H1 (cell line): ENCODE results near the gene ARHGEF7. TPM values are rescaled to one million over a fixed set of nuclear protein-coding genes. Genes with fewer than 3 reads are reported as not detected.

Source experiments
- CTCF ChIA-PET: fragments of 300-600 bp; sonication (Branson Sonifier 250); formaldehyde crosslinking; loops from one replicate; lab custom pipeline; 2021; ENCODE audit not compliant: partially characterized antibody; lab: Charles Lee
- POLR2A ChIA-PET: fragments of 300-600 bp; sonication (Branson Sonifier 250); formaldehyde crosslinking; loops from one replicate; lab custom pipeline; 2021; ENCODE audit warnings: inconsistent platforms; ENCODE audit not compliant: partially characterized antibody; lab: Charles Lee
- DNase-seq, 2 experiments: peaks; one replicate each; pipeline versions ENCODE4 v3.0.0 to v3.0.0-alpha.2; 2010 to 2022; ENCODE audit warnings: low spot score in 2 of 2, low read depth in 1 of 2, mixed read lengths in 1 of 2
- FAIRE-seq: peaks from 2 replicates; lab custom pipeline; 2011; peaks lifted over from hg19 to GRCh38; lab: Jason Lieb, UNC
- H2AFZ ChIP-seq: 2 replicates; pipeline ENCODE4 v1.8.1; 2012; ENCODE audit warnings: low read length, inconsistent platforms
- H2AK5ac ChIP-seq: 2 replicates; pipeline ENCODE4 v1.6.1; 2013; ENCODE audit warnings: low read depth, low read length
- H2BK120ac ChIP-seq: replicated peaks from 2 replicates; pipeline ENCODE3; 2013; ENCODE audit warnings: low read depth, low read length, inconsistent platforms
- H2BK12ac ChIP-seq: 2 replicates; pipeline ENCODE4 v1.6.1; 2013; ENCODE audit warnings: low read depth, low read length
- H2BK15ac ChIP-seq: 2 replicates; pipeline ENCODE4 v1.6.1; 2013; ENCODE audit warnings: low read length
- H2BK20ac ChIP-seq: 2 replicates; pipeline ENCODE4 v1.6.1; 2013; ENCODE audit warnings: low read length
- H2BK5ac ChIP-seq: 2 replicates; pipeline ENCODE4 v1.6.1; 2013; ENCODE audit warnings: low read depth, low read length
- H3K14ac ChIP-seq: 2 replicates; pipeline ENCODE4 v1.6.1; 2013; ENCODE audit warnings: inconsistent platforms; ENCODE audit not compliant: insufficient read length
- H3K18ac ChIP-seq: 2 replicates; pipeline ENCODE4 v1.6.1; 2013; ENCODE audit warnings: low read length; ENCODE audit errors: extremely low read depth
- H3K23ac ChIP-seq: 2 replicates; pipeline ENCODE4 v1.6.1; 2013; ENCODE audit warnings: inconsistent platforms; ENCODE audit not compliant: insufficient read length
- H3K23me2 ChIP-seq: 2 replicates; pipeline ENCODE4 v1.6.1; 2013; ENCODE audit warnings: low read depth, low read length
- H3K27ac ChIP-seq: 2 replicates; pipeline ENCODE4 v1.6.1; 2011; ENCODE audit warnings: low read depth, low read length, inconsistent platforms
- H3K27me3 ChIP-seq, 4 experiments: replicated peaks in 1 of 4; 1 replicate in 1 of 4; 2 replicates in 3 of 4; pipeline versions ENCODE4 v1.6.1 to v1.8.1; 2011 to 2013; ENCODE audit warnings: low read length in 3 of 4, mild to moderate bottlenecking in 3 of 4, inconsistent platforms in 2 of 4, mixed read lengths in 2 of 4, moderate library complexity in 1 of 4; ENCODE audit not compliant: control insufficient read depth in 3 of 4, insufficient read depth in 3 of 4; ENCODE audit errors: extremely low read depth in 1 of 4
- H3K36me3 ChIP-seq, 4 experiments: 2 replicates each; pipeline versions ENCODE4 v1.6.1 to v1.8.1; 2011 to 2013; ENCODE audit warnings: mild to moderate bottlenecking in 4 of 4, low read length in 3 of 4, moderate library complexity in 2 of 4, control low read depth in 1 of 4, inconsistent platforms in 1 of 4; ENCODE audit not compliant: insufficient read depth in 4 of 4, control insufficient read depth in 2 of 4
- H3K4ac ChIP-seq: replicated peaks from 2 replicates; pipeline ENCODE3; 2013; ENCODE audit warnings: low read length, low read depth, mixed read lengths, inconsistent platforms; ENCODE audit not compliant: insufficient read length
- H3K4me1 ChIP-seq, 4 experiments: replicated peaks in 1 of 4; 1 replicate in 1 of 4; 2 replicates in 3 of 4; pipeline versions ENCODE4 v1.6.1 to v1.8.1; 2011 to 2013; ENCODE audit warnings: low read length in 3 of 4, inconsistent platforms in 2 of 4, mixed read lengths in 1 of 4; ENCODE audit not compliant: insufficient read depth in 4 of 4, control insufficient read depth in 3 of 4
- H3K4me2 ChIP-seq, 2 experiments: 2 replicates each; pipeline versions ENCODE4 v1.6.1 to v1.8.1; 2011 to 2013; ENCODE audit warnings: low read depth in 2 of 2, low read length in 2 of 2, control low read depth in 1 of 2, inconsistent platforms in 1 of 2, mild to moderate bottlenecking in 1 of 2; ENCODE audit not compliant: insufficient read depth in 1 of 2
- H3K4me3 ChIP-seq, 4 experiments: fragments of 200-600, 300-600 bp in 1 of 4; sonication (generic), shearing (Covaris generic), sonication (Bioruptor Twin) in 1 of 4; 2 replicates each; pipeline versions ENCODE4 v1.5.1 to v1.8.1; 2011 to 2016; ENCODE audit warnings: low read length in 4 of 4, low read depth in 3 of 4, control low read depth in 2 of 4, inconsistent platforms in 2 of 4, mild to moderate bottlenecking in 2 of 4, mixed read lengths in 1 of 4, moderate library complexity in 1 of 4; ENCODE audit not compliant: insufficient read depth in 2 of 4; ENCODE audit errors: extremely low read depth in 1 of 4
- H3K56ac ChIP-seq: replicated peaks from 2 replicates; pipeline ENCODE3; 2013; ENCODE audit warnings: low read depth, mild to moderate bottlenecking, mixed read lengths, low read length, inconsistent platforms; ENCODE audit not compliant: insufficient read length
- H3K79me1 ChIP-seq: 2 replicates; pipeline ENCODE4 v1.6.1; 2013; ENCODE audit warnings: low read depth, low read length, control low read depth
- H3K79me2 ChIP-seq, 2 experiments: 2 replicates each; pipeline versions ENCODE4 v1.6.1 to v1.8.1; 2012 to 2013; ENCODE audit warnings: low read length in 2 of 2, mild to moderate bottlenecking in 2 of 2, inconsistent platforms in 1 of 2; ENCODE audit not compliant: insufficient read depth in 2 of 2, control insufficient read depth in 1 of 2
- H3K9ac ChIP-seq, 4 experiments: replicated peaks in 1 of 4; 1 replicate in 1 of 4; 2 replicates in 3 of 4; pipeline versions ENCODE4 v1.6.1 to v1.8.1; 2011 to 2013; ENCODE audit warnings: low read depth in 3 of 4, low read length in 3 of 4, control low read depth in 2 of 4, mild to moderate bottlenecking in 2 of 4, moderate library complexity in 2 of 4, inconsistent platforms in 1 of 4; ENCODE audit errors: extremely low read depth in 1 of 4
- H3K9me3 ChIP-seq, 2 experiments: 2 replicates each; pipeline versions ENCODE4 v1.6.1 to v1.8.1; 2012 to 2013; ENCODE audit warnings: mild to moderate bottlenecking in 2 of 2, moderate library complexity in 2 of 2, control low read depth in 1 of 2, inconsistent platforms in 1 of 2, low read depth in 1 of 2, low read length in 1 of 2, mixed read lengths in 1 of 2; ENCODE audit not compliant: insufficient read depth in 2 of 2
- H4K20me1 ChIP-seq, 2 experiments: replicated peaks in 1 of 2; 2 replicates each; pipeline versions ENCODE3 to v1.8.1; 2011 to 2013; ENCODE audit warnings: inconsistent platforms in 2 of 2, low read length in 2 of 2, mild to moderate bottlenecking in 1 of 2; ENCODE audit not compliant: insufficient read depth in 2 of 2, control insufficient read depth in 1 of 2
- H4K5ac ChIP-seq: 2 replicates; pipeline ENCODE4 v1.6.1; 2013; ENCODE audit warnings: low read length, low read depth, mixed read lengths, inconsistent platforms; ENCODE audit not compliant: insufficient read length
- H4K8ac ChIP-seq: 2 replicates; pipeline ENCODE4 v1.8.0; 2013; ENCODE audit warnings: mild to moderate bottlenecking, moderate library complexity, low read length, inconsistent platforms; ENCODE audit not compliant: insufficient read depth; ENCODE audit errors: extremely low read depth
- H4K91ac ChIP-seq: replicated peaks from 2 replicates; pipeline ENCODE3; 2013; ENCODE audit warnings: low read length, mixed read lengths, inconsistent platforms; ENCODE audit not compliant: insufficient read length
- ATF3 ChIP-seq: IDR thresholded peaks from 2 replicates; pipeline ENCODE4 v1.6.1; 2011; ENCODE audit warnings: low read depth, mild to moderate bottlenecking, low read length; ENCODE audit not compliant: insufficient read depth
- BRCA1 ChIP-seq: IDR thresholded peaks from 2 replicates; pipeline ENCODE4 v1.6.1; 2012; ENCODE audit warnings: low read depth, low read length, improper control_type of control experiment
- EGR1 ChIP-seq: IDR thresholded peaks from 2 replicates; pipeline ENCODE4 v1.6.1; 2011; ENCODE audit warnings: low read depth, low read length, borderline replicate concordance
- GTF2F1 ChIP-seq: IDR thresholded peaks from 2 replicates; pipeline ENCODE4 v1.6.1; 2012; ENCODE audit warnings: low read depth, low read length, improper control_type of control experiment, borderline replicate concordance
- HDAC6 ChIP-seq: IDR thresholded peaks from one replicate; pipeline ENCODE4 v1.7.1; 2012; ENCODE audit warnings: low read depth, mild to moderate bottlenecking, inconsistent platforms, low read length, moderate library complexity
- JUN ChIP-seq: IDR thresholded peaks from 2 replicates; pipeline ENCODE4 v1.6.1; 2011; ENCODE audit warnings: low read depth, mild to moderate bottlenecking, improper control_type of control experiment, low read length
- RAD21 ChIP-seq, 2 experiments: IDR thresholded peaks in 1 of 2; conservative IDR thresholded peaks in 1 of 2; 2 replicates each; pipeline ENCODE4 v1.6.1; 2011; ENCODE audit warnings: low read depth in 2 of 2, low read length in 2 of 2, improper control_type of control experiment in 1 of 2, inconsistent platforms in 1 of 2, mild to moderate bottlenecking in 1 of 2, moderate library complexity in 1 of 2
- SIRT6 ChIP-seq: IDR thresholded peaks from one replicate; pipeline ENCODE4 v1.7.1; 2012; ENCODE audit warnings: low read length, inconsistent platforms
- SP1 ChIP-seq: IDR thresholded peaks from 2 replicates; pipeline ENCODE4 v1.6.1; 2011; ENCODE audit warnings: low read depth, low read length
- USF2 ChIP-seq: IDR thresholded peaks from 2 replicates; pipeline ENCODE4 v1.6.1; 2011; ENCODE audit warnings: low read length, improper control_type of control experiment
- WGBS, 2 experiments: shearing (Covaris generic) in 1 of 2; methylation state at CpG; one replicate each; pipeline versions ENCODE4 v1.1.6 to v1.1.7; 2013 to 2015; ENCODE audit warnings: low lambda C conversion rate in 2 of 2, mixed read lengths in 2 of 2, inconsistent platforms in 1 of 2, low coverage in 1 of 2, missing lambda C conversion rate in 1 of 2; ENCODE audit not compliant: insufficient replicate concordance in 2 of 2, insufficient coverage in 1 of 2, insufficient read length in 1 of 2; ENCODE audit errors: extremely low coverage in 1 of 2, missing lambda C conversion rate in 1 of 2; 5-methylcytosine and 5-hydroxymethylcytosine counted together
- polyA plus RNA-seq, 7 experiments: library from polyadenylated mRNA; depleted of rRNA in 3 of 7; stranded (reverse) in 5 of 7; unstranded in 2 of 7; fragments of >200 nt in 5 of 7; fragments of 200-250 nt in 2 of 7; gene quantifications; 1 replicate in 5 of 7; 2 replicates in 1 of 7; 4 replicates in 1 of 7; pipeline versions ENCODE4 v1.2.1 to v1.2.3, GENCODE V29; 2011 to 2013; ENCODE audit warnings: missing spikeins in 2 of 7, mixed read lengths in 2 of 7
- total RNA-seq: library from RNA; stranded (reverse); fragmentation: NEBNext Ultra II Directional; extraction: Animal tissue kit (Norgen Biotek cat#: 25700); gene quantifications from 2 replicates; pipeline ENCODE4 v1.2.1, GENCODE V29; 2021

ARHGEF7 gene
- total and polyA plus RNA-seq, 2 of the 8 experiments (the other 6 are each of a cell fraction or from before 2014, with no cell fraction given), result 26.2 to 56.5 TPM

GRCh38 chr13:111175372-111175771 is 60.3 kb downstream of the ARHGEF7 start:
- Histone ChIP-seq H2BK5ac (no peak overlapping the region), H3K56ac (no peak overlapping the region), H3K23me2 (no peaks in the 10 kb centered on the region), H2BK20ac (no peak overlapping the region), H3K36me3 (peaks cover 0 to 3% (median 0%) of the 10 kb centered on the region in 4 experiments; a peak in 1 of 8 replicates), H2AK5ac (no peak overlapping the region), H3K23ac (no peak overlapping the region), H3K4ac (no peak overlapping the region), H4K20me1 (peaks cover 17 to 32% of the 10 kb centered on the region in 2 experiments), H3K9me3 (no peaks in the 10 kb centered on the region), H3K9ac (no peak overlapping the region), H3K79me2 (peaks cover 6 to 95% of the 10 kb centered on the region in 2 experiments), H3K79me1 (peaks cover 27% of the 10 kb centered on the region), H4K8ac (no peak overlapping the region), H3K4me3 (no peak overlapping the region), H2BK12ac (no peak overlapping the region), H2BK120ac (no peak overlapping the region), H3K18ac (no peak overlapping the region), H4K5ac (no peak overlapping the region), H3K4me2 (no peak overlapping the region), H3K4me1 (peaks cover 0 to 5% (median 1%) of the 10 kb centered on the region in 4 experiments; a peak in 4 of 7 replicates), H2BK15ac (no peak overlapping the region), H2AFZ (no peak overlapping the region), H3K27me3 (no peaks in the 10 kb centered on the region), H3K27ac (no peak overlapping the region), H3K14ac (no peak overlapping the region), H4K91ac (no peak overlapping the region)
- DNase-seq, result no peak
- WGBS, 2 experiments, result 88% methylated on average over 4 of the region's 4 CpGs; no CpG with 5 or more reads in 1 of the 2 experiments
- no peak for TF ChIP-seq ATF3
- no peak for TF ChIP-seq EGR1
- no peak for TF ChIP-seq HDAC6
- no peak for TF ChIP-seq SIRT6
- TF ChIP-seq RAD21 (IDR thresholded peaks at IDR 0.05 in 1 of 2, conservative IDR thresholded peaks at IDR 0.05 in 1 of 2; ENCODE audit: low read depth in 2 of 2, low read length in 2 of 2), result no peak
- TF ChIP-seq JUN, result no peak
- no peak for TF ChIP-seq BRCA1
- TF ChIP-seq SP1, result no peak
- no peak for TF ChIP-seq GTF2F1
- TF ChIP-seq USF2, result no peak
- POLR2A ChIA-PET, result interaction anchor here (1.9 kb wide), 1 partner anchor 17 kb away, joined by 5 read pairs; no protein-coding TSS in a partner anchor
- CTCF ChIA-PET, result interaction anchor here (1.4 kb wide), 1 partner anchor 14 kb away, joined by 4 read pairs; no protein-coding TSS in a partner anchor
- no peak for FAIRE-seq
